ENCODE data around the gene TREML4. TPM values are rescaled to one million over a fixed set of nuclear protein-coding genes. Genes with fewer than 3 reads are reported as not detected.
A peak's percentile ranks its signal among the peaks of the same experiment; 100 is the strongest.
"Not testable (repeated sequence)": the region's sequence is repeated elsewhere in the genome, so short reads cannot be mapped to it uniquely, and the experiment has no call there.

The TREML4 gene, protein sequence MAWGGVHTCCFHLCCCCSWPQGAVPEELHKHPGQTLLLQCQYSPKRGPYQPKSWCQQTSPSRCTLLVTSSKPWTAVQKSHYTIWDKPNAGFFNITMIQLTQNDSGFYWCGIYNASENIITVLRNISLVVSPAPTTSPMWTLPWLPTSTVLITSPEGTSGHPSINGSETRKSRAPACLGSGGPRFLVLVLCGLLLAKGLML
- not detected for polyA plus RNA-seq

DNA sequence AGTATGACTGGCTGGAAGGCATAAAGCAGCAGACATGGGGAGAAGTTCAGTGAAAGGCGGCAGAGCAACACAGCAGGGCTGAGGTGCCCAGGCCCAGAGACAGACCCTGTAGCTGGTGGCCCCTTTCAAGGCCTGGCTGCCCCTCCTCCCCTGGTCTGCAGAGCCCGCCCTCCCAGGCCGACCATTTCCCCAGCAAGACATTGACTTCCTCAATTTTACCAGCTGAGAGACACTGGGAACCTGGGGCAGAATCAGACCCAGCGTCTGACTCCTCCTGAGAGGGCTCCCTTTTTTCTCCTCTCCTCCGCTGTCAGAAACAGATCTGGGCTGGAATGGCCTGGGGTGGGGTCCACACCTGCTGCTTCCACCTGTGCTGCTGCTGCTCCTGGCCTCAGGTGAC is at the start of gene TREML4:
TREML4 (plus strand) TSS at position 254 of the 400 bp plus-strand sequence; CDS start at position 333, 79 bp downstream.
- H3K27ac Mint-ChIP-seq, result peak within 1 kb of the TSS in 2 of 6 donors; percentile 5 to 59
- peaks cover 0 to 10% (median 3%) of the 10 kb centered on the region in 3 donors for H3K36me3 Mint-ChIP-seq
- H3K27me3 Mint-ChIP-seq (ENCODE audit: low read depth in 3 of 3), result peaks cover 2 to 7% (median 4%) of the 10 kb centered on the region in 3 donors
- peaks cover 0 to 19% of the 10 kb centered on the region in 2 donors for H3K4me1 Mint-ChIP-seq
- DNase-seq, result no peak
- no peak within 1 kb of the TSS for H3K4me3 Mint-ChIP-seq
- H3K9me3 Mint-ChIP-seq, result no peaks in the 10 kb centered on the region

DNA sequence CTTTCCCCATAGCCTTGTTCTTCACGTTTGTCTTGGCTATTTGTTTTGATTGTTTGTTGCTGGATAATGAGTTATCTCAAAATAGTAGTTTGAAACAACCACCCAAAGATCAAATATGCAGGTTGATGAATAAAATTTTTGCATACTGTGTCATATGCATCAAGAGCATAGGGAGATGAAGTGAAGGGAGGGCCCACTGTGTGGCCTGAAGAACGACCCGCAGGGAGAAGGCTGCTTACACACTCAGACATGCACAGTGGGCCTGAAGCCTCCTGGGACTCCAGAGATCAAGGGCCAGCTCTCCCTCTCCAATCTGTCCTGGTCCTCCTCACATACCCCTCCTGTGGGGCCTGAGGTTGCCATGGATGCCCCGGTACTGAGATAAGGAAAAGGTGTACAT is 49.0 kb upstream of the TREML4 start:
- Mint-ChIP-seq H3K36me3 (no peaks in the 10 kb centered on the region), H3K4me1 (peaks cover 8 to 9% of the 10 kb centered on the region in 2 donors), H3K9me3 (no peaks in the 10 kb centered on the region), H3K27ac (no peak overlapping the region), H3K27me3 (ENCODE audit: low read depth in 3 of 3) (peaks cover 2 to 9% (median 8%) of the 10 kb centered on the region in 3 donors), H3K4me3 (no peak overlapping the region)
- DNase-seq, result no peak

DNA sequence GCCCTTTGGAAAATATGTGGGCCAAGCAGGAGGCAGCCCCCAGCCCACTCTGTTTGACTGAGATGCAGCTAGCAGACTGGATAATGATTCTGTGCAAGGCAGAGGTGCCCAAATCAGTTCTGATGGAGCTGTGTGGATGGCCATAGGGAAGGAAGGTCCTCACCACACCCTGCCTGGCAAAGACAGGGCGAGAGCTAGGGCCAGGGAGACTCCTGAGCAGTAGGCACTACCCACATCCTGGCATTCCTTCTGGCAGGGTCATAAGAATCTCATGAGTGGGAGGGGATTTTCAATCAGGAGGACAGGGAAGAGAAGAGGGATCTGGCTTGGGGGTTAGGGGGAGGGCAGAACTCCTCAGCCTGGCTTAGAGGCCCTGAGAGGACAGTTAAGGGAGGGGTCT is 46.6 kb upstream of the TREML4 start:
- Mint-ChIP-seq H3K27me3 (ENCODE audit: low read depth in 3 of 3) (peaks cover 4 to 9% (median 8%) of the 10 kb centered on the region in 3 donors), H3K4me3 (no peak overlapping the region), H3K27ac (no peak overlapping the region), H3K9me3 (no peaks in the 10 kb centered on the region), H3K4me1 (peaks cover 8 to 9% of the 10 kb centered on the region in 2 donors), H3K36me3 (no peaks in the 10 kb centered on the region)
- no peak for DNase-seq

DNA sequence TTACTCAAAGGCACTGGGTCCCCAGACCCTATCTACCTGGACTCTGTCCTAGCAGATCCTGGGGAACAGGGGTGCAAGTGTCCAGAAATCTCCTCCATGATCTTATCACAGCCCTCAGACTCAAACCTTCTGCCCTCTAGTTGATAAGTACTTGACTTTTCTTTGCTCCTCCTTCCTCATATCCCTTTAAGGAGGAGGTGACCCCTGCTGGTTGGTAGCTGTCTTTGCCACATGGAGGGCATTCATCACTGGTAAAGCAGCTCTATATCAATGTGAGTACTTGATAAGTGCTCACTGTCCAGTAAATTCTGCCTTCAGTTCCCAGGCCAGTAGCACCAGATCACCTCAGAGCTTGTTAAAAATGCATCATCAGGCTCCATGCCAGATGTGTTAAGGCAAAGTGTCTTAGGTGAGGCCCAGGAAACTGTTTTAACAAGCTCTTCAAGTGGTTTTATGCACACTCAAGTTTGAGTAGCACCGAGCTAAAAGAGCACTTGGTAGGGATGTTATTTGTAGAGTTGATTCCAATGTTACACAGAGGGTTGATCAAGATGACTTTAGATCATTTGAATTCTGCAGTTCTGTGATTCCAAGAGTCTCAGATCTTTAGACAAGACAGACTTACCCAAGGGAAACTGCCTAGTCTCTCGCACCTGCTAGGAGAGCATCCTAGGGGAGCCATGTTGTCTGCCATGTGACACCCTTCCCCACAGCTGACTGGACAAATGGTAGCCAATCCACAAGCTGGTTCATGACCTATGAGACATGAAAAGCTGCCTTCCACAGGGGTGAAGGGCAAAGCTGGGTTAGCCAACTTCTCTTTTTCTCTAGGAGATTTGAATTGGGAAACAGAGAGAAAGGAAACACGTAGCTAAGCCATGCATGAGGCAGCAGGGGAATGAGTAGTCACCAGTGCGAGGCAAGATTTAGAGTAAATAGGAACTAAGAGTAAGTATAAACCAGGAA is 45.8 kb upstream of the TREML4 start:
- Mint-ChIP-seq H3K4me3 (no peak overlapping the region), H3K9me3 (no peaks in the 10 kb centered on the region), H3K36me3 (no peaks in the 10 kb centered on the region), H3K27ac (peak overlapping the region in 1 of 6 donors; percentile 46), H3K27me3 (ENCODE audit: low read depth in 3 of 3) (peaks cover 3 to 6% (median 4%) of the 10 kb centered on the region in 3 donors), H3K4me1 (peaks cover 8 to 9% of the 10 kb centered on the region in 2 donors)
- peak; percentile 29 to 56 (median 42) for DNase-seq

DNA sequence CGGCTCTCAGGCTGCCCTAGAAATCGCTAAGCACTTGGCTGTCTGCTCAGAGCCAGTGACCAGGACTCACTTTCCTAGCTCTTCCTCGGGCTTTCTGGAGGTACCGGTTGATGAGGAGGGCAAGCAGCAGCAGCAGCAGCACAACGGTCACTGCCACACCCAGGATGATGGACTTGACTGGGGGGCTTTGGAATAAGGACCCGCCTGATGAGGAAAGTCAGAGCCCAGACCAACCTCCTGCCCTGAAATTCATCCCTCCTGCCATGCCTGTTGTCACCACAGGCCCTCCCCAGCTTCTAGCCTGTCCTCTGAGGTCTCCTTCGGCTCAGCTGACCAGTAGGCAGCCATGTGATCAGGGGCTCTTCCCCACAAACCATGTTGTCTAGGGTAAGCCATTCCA is 43.4 kb upstream of the TREML4 start:
- Mint-ChIP-seq H3K4me3 (no peak overlapping the region), H3K27ac (no peak overlapping the region), H3K36me3 (no peaks in the 10 kb centered on the region), H3K27me3 (ENCODE audit: low read depth in 3 of 3) (peaks cover 3 to 4% (median 4%) of the 10 kb centered on the region in 3 donors), H3K4me1 (peaks cover 16 to 25% of the 10 kb centered on the region in 2 donors), H3K9me3 (no peaks in the 10 kb centered on the region)
- DNase-seq, result no peak

DNA sequence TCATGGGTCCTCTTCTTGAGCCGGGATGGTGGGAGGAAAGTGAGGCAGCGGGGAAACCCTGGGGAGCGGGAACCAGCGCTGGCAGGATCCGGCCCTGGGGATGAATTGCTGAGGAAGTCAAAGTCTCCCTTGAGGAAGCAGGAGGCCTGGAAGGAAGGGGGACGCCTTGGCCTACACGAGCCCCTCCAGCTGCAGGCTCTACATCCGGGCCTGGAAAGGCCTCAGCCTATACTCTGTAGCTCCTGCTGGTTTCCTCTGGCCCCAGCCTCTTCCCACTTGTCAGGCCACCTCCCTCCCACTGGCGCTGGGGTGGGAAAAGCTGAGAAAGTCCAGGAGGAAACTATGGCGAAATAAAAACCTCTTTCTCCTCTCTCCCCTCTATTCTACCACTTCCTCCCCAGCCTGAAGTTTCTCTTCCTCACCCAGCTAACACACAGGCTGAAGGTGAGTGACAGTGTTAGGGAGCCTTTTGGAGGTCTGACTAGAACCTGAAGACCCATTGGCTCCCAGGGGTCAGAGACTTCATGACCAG is 42.1 kb upstream of the TREML4 start:
- peaks cover 16 to 28% of the 10 kb centered on the region in 2 donors for H3K4me1 Mint-ChIP-seq
- H3K4me3 Mint-ChIP-seq, result no peak overlapping the region
- H3K27ac Mint-ChIP-seq, result no peak overlapping the region
- no peak for DNase-seq
- H3K27me3 Mint-ChIP-seq (ENCODE audit: low read depth in 3 of 3), result peaks cover 0 to 4% (median 4%) of the 10 kb centered on the region in 3 donors
- peaks cover 0 to 4% (median 0%) of the 10 kb centered on the region in 6 donors for H3K9me3 Mint-ChIP-seq
- peaks cover 0 to 4% (median 0%) of the 10 kb centered on the region in 3 donors for H3K36me3 Mint-ChIP-seq

DNA sequence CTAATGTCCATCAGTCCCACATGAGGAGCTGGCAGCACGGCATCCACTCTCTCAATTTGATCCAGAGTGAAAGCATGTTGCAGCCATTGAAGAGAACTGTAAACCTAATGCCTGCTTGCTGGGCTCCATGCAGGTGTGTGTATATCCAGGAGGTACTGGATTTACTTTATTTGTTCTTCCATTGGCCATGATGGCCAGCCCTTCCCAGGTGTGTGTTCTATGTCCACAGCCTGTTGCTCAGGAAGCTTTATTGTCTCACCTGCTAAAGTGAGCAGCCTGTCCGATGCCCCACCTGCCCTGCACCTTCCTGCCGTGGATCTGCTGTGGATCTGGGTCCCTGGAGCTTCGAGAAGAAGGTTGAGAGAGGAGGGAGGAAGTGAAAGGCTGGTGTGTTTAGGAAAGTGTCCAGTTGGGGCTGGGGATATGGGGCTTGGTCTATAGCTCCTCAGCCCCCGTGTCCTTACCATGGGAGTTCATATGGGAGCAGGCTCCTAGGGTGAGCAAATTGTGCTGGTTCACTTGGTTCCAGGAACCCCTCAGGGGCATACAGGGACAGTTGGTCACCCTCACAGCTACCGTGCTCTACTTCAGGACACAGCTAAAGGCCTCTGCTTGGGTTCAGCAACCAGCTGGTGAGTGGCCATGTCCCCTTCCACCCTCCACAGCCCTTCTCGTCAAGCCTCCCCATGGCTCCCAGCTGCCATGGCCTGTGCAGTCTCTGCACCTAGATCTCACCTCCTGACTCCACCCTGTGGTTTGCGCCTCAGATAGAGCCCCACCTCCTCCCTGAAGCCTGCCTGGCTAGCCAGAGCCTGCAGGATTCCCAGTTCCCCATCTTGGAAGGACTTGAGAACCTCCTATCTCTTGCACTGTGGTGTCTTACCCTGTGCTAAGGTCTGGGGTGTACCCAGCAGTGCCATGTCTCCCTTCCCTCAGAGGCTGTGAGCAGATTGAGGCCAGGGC is 39.9 kb upstream of the TREML4 start:
- DNase-seq, result no peak
- peaks cover 0 to 4% (median 2%) of the 10 kb centered on the region in 3 donors for H3K27me3 Mint-ChIP-seq (ENCODE audit: low read depth in 3 of 3)
- H3K27ac Mint-ChIP-seq, result no peak overlapping the region
- peaks cover 0 to 4% (median 0%) of the 10 kb centered on the region in 3 donors for H3K36me3 Mint-ChIP-seq
- H3K4me1 Mint-ChIP-seq, result peaks cover 8 to 24% of the 10 kb centered on the region in 2 donors
- peaks cover 0 to 4% (median 0%) of the 10 kb centered on the region in 6 donors for H3K9me3 Mint-ChIP-seq
- peak overlapping the region in 1 of 5 donors; percentile 10 for H3K4me3 Mint-ChIP-seq

DNA sequence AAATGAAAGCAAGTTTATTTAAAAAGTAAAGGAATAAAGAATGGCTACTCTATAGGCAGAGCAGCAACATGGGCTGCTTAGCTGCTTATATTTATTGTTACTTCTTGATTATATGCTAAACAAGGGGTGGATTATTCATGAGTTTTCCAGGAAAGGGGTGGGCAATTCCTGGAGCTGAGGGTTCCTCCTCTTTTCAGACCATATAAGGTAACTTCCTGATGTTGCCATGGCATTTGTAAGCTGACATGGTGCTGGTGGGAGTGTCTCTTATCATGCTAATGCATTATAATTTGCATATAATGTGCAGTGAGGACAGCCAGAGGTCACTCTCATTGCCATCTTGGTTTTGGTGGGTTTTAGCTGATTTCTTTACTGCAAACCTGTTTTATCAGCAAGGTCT is 39.1 kb upstream of the TREML4 start:
- not testable (repeated sequence) for H3K27me3 Mint-ChIP-seq (ENCODE audit: low read depth in 3 of 3); H3K9me3 Mint-ChIP-seq; H3K4me3 Mint-ChIP-seq; H3K27ac Mint-ChIP-seq; H3K36me3 Mint-ChIP-seq; DNase-seq
- peaks cover 8 to 24% of the 10 kb centered on the region in 2 donors for H3K4me1 Mint-ChIP-seq

DNA sequence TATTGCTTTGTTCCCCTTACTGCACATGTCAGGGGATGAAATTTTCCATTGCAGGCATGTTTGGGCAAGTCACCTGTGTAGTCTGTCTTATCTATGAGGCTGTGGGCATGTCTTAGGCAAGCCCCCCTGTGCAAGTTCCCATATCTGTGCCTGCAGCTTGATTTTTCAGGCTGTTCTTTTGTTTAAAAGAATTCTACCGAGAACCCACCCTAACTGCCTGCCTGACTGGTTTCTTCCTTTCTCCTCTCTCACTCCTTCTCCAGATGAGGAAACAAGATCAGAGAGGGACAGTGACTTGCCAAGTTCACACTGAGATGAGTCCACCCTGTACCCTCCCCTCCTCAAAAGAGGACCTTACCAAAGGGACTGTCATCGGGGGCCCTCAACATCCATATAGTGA is 38.2 kb upstream of the TREML4 start:
- no peak for DNase-seq
- Mint-ChIP-seq H3K4me3 (no peak overlapping the region), H3K27ac (no peak overlapping the region), H3K27me3 (ENCODE audit: low read depth in 3 of 3) (peaks cover 0 to 2% (median 0%) of the 10 kb centered on the region in 3 donors), H3K36me3 (peaks cover 0 to 7% (median 6%) of the 10 kb centered on the region in 3 donors), H3K4me1 (peaks cover 8 to 24% of the 10 kb centered on the region in 2 donors), H3K9me3 (peaks cover 0 to 4% (median 0%) of the 10 kb centered on the region in 6 donors)

DNA sequence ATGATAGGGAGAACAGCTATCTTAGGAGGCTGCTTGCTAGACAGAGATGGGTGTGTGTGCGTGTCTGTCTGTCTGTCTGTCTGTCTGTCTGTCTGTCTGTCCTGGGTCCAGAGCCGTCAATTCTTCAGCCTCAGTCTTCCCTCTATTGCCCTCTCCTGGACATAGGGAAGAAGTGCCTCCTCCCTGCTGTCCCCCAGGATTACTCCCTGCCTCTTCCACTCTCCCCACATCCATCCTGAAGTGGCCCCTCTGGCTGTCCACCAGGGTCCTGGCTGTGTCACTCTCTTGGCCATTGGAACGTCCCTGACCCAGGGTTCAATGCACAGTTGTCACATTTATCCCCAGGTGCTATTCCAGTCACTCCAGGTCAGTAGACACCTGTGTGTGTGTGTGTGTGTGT is 37.4 kb upstream of the TREML4 start:
- peaks cover 8 to 24% of the 10 kb centered on the region in 2 donors for H3K4me1 Mint-ChIP-seq
- DNase-seq, result no peak
- peak overlapping the region in 1 of 6 donors; percentile 67 for H3K27ac Mint-ChIP-seq
- H3K27me3 Mint-ChIP-seq (ENCODE audit: low read depth in 3 of 3), result peaks cover 0 to 2% (median 0%) of the 10 kb centered on the region in 3 donors
- peaks cover 0 to 4% (median 0%) of the 10 kb centered on the region in 6 donors for H3K9me3 Mint-ChIP-seq
- H3K4me3 Mint-ChIP-seq, result no peak overlapping the region
- H3K36me3 Mint-ChIP-seq, result peaks cover 0 to 11% (median 7%) of the 10 kb centered on the region in 3 donors

DNA sequence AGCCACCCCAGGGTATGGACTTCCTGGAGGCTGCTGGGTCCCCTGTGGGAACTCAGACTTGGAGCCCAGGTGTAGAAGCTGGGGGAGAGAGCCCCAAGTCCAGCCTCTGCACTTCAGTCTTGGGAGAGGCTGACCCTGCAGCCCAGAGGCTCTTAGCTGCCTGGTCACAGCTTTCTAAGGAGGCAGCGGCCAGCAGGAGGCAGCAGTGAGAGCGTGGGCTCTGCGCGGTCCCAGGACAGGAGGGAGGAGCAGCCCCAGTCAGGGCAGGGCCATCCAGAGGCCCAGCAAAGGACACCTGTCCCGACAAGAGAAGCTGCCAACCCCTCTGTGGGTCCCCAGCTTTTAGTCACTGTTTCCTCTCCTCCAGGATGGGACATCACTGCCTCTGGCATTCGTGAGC is 36.6 kb upstream of the TREML4 start:
- Mint-ChIP-seq H3K4me3 (no peak overlapping the region), H3K4me1 (peaks cover 8 to 24% of the 10 kb centered on the region in 2 donors), H3K36me3 (peaks cover 0 to 11% (median 7%) of the 10 kb centered on the region in 3 donors), H3K27ac (no peak overlapping the region), H3K27me3 (ENCODE audit: low read depth in 3 of 3) (peaks cover 0 to 2% (median 0%) of the 10 kb centered on the region in 3 donors), H3K9me3 (peaks cover 0 to 4% (median 0%) of the 10 kb centered on the region in 6 donors)
- DNase-seq, result peak in 2 of 3 donors; percentile 14 to 34

DNA sequence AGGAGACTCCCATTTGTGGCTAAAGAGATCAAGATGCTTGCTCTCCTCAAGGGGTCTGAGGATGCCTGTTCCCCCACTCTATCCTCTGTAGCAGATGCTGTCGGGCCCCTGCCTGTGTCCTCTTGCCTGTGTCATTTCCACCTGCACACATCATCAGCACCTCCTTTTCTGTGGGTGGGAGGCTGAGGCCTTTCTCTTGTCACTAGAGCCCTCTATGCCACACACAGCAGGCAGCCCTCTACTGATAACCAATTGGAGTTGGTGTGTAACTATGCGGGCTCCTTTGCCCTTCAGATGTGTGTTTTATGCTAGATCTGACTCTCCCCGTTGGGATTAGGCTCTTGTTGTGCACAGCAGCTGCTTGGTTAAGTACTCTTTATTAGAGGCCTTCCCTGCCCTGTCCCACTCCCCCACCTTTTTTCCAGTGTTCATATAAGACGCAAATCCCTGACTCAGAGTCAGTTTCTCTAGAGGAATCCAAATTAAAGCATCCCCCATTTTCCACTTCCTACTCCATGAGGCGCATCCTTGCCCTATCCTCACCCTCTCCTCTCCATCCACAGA is 34.9 kb upstream of the TREML4 start:
- Mint-ChIP-seq H3K4me1 (peaks cover 13 to 37% of the 10 kb centered on the region in 2 donors), H3K36me3 (peaks cover 0 to 17% (median 7%) of the 10 kb centered on the region in 3 donors), H3K27ac (peak overlapping the region in 2 of 6 donors; percentile 1 to 5)

More for the DNA sequence above, 34.9 kb upstream of the TREML4 start:
- Mint-ChIP-seq H3K27me3 (ENCODE audit: low read depth in 3 of 3) (no peaks in the 10 kb centered on the region), H3K9me3 (peaks cover 0 to 4% (median 0%) of the 10 kb centered on the region in 6 donors), H3K4me3 (no peak overlapping the region)
- no peak for DNase-seq
